ENCODE data around the gene DNAI2.
A peak's percentile ranks its signal among the peaks of the same experiment; 100 is the strongest.

The DNAI2 gene

GRCh38 chr17:74361230-74362068 lies 87.4 kb downstream of the DNAI2 start, which contains the start of gene BTBD17:
TSS of gene BTBD17 (minus strand) at chr17:74361868. CDS start at chr17:74361819, 49 bp downstream.
- POLR2A ChIA-PET: no interaction called here
- DNase-seq (ENCODE audit: extremely low spot score): peak; percentile 65
- TF ChIP-seq CTCF (IDR thresholded peaks at IDR 0.05; ENCODE audit: control extremely low read depth, extremely low read depth, low read depth, missing control alignments): peak; percentile 62
- CTCF ChIA-PET: interaction anchor here (0.6 to 6.2 kb wide), 18 partner anchors 8 to 932 kb away, joined by 3 to 50 read pairs (median 4); partner anchors contain the start of gene RPL38

GRCh38 chr17:74362069-74362405 lies 88.0 kb downstream of the DNAI2 start:
- ChIA-PET POLR2A (no interaction called here), CTCF (interaction anchor here (0.6 to 6.2 kb wide), 15 partner anchors 10 to 932 kb away, joined by 3 to 50 read pairs (median 4); partner anchors contain the start of gene RPL38)
- DNase-seq (ENCODE audit: extremely low spot score): no peak
- no peak for TF ChIP-seq CTCF (IDR thresholded peaks at IDR 0.05; ENCODE audit: control extremely low read depth, extremely low read depth, low read depth, missing control alignments)

GRCh38 chr17:74362810-74363498 lies 88.9 kb downstream of the DNAI2 start:
- ChIA-PET POLR2A (no interaction called here), CTCF (interaction anchor here (0.9 to 6.2 kb wide), 18 partner anchors 10 to 933 kb away, joined by 3 to 50 read pairs (median 3); partner anchors contain the start of genes RAB37, RPL38 and TTYH2)
- no peak for DNase-seq (ENCODE audit: extremely low spot score)
- no peak for TF ChIP-seq CTCF (IDR thresholded peaks at IDR 0.05; ENCODE audit: control extremely low read depth, extremely low read depth, low read depth, missing control alignments)
